Measurements from ENCODE around the gene TXNDC17.

TXNDC17 gene

DNA sequence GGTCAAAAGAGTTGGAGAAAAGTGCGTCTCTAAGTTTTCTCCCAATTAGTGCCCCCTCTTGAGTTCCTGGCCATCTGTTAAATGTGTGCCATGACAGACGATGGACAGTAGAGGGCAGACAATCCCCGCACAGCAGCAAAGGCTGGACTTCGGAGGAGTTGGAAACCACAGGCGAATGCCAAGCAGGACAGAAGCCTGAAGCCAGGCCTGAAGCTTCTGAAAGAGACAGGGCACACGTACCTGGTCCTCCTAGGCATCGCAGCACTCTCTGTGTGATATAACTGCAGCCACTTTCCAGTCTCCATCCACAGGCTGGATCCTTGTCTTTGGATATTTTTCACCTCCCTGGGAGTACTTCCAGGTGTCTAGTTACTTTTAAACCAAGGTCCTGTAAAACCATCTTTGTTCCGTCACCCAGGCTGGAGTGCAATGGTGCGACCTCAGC, 25.2 kb downstream of the TXNDC17 start:
- DNase-seq, result peak; percentile 42

DNA sequence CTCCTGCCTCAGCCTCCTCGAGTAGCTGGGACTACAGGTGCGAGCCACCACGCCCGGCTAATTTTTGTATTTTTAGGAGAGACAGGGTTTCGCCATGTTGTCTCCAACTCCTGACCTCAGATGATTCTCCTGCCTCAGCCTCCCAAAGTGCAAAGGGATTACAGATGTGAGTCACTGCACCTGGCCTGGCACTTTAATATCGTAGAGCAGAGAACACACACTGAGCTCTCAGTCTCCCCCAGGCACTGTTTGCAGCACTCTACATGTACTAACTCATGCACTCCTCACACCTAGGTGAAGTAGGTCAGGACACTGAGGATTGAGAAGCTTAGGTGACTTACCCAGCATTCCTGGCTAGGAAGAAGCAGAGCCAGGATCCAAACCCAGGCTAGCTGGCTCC, 25.7 kb downstream of the TXNDC17 start:
- no peak for DNase-seq

DNA sequence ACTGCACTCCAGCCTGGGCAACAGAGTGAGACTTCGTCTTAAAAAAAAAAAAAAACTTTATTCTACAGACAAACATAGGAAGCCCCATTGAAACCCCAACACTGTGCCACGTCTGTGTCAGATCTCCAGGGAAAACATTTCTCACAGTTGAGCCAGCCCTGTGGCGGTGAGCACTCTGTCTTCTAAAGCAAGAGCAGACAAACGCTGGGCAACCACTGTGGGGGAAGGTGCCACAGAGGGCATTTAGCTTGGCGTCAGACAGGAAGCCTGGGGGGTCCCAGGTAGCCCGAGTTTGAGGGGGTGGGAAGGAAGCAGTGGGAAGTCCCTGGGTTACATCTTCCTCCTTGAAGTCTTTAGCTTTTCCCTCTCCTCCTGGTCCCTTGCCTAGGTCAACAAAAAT, 26.7 kb downstream of the TXNDC17 start:
- DNase-seq, result no peak

DNA sequence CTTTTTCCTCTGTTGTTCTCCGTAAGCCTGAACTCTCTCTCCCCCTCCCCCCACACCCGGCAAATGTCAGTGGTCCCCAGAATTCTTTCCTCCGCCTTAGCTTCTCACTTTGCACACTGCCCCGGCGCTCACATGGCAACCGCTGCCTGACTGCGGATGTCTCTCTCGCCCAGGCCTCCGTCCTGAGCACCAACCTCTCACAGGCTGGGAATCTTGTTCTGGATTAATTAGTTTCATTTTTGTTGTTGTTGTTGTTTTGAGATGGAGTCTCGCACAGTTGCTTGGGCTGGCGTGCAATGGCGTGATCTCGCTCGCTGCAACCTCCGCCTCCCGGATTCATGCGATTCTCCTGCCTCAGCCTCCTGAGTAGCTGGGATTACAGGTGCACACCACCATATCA, 27.4 kb downstream of the TXNDC17 start:
- DNase-seq, result no peak

DNA sequence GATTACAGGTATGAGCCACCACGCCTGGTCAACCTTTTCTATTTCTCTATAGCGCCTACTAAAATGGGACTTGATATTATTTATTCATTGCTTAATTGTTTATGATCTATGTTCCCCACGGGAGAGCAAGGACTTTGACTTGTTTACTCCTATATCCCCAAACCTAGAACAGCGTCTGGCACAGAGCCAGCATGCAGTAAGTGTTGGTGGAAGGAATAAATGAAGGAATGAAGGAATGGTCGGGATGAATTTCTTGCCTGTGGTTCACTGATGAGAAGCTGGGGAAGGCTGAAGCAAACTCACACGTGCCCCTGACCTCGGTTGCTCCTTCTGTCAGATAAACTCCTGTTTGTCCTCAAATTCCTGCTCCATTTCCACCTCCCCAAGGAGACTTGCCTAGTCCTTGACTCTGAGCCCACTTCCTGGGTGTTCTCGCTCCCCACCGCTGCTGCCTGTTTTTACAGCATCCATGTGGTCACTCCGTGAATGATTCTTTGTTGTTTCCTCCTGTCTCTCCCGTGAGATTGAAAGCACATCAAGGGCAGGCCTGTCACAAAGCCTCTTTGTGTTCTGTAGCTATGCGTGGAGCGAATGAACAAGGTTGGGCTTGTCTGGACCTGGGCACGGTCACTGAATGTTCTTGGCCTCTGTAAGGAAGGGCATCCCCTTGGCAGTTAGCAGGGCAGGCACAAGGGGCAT, 28.0 kb downstream of the TXNDC17 start:
- DNase-seq, result no peak

DNA sequence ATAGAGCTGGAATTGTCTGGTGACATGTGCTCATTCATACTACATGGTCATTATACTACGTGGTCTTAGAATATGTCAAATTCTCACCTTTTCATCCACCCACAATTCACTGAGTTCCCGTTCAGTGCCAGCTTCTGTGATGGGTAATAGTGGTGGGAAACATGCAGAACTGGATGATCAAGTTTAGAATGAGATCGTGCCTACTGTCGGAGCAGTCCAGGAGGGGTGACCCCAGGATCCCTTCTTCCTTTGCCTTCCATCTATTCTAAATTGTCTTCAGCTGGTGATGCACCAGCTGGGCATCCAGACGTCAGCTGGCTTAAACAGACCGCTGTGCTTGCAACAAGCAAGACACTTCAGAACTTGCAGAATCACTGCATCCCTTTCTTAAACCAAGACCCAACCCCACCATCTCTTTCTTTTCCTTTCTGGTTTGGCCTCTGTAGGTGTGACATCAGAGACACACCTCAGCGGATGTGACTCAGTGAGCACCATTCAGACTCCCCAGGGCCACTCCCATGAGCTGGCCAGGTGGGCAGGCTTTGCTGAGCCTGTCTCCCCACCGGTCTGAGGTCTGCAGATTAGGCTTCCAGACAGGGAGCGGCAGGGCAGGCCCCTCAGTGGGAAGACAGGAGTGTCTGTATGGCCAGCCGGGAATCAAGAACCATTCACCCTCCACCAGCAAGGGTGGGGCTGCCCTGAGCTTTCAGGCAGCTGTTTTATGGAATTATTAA, 28.8 kb downstream of the TXNDC17 start:
- DNase-seq, result no peak

DNA sequence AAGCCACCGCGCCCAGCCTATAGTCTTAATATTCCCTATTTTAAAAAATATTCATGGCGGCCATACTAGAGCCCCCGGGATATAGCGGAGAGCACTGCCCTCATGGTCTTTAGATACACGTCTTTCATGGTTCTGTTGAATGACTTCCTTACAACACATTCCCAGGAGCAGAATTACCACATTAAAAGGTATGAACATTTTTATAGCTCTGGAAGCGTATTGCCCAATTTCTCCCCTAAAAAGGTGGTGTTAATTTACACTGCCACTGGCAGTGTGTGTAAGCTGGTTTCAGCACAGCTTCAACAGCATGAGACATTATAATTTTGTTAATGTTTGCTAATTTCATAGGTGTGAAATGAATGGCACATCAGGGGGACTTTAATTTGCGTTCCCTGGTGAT, 29.7 kb downstream of the TXNDC17 start:
- DNase-seq, result no peak

DNA sequence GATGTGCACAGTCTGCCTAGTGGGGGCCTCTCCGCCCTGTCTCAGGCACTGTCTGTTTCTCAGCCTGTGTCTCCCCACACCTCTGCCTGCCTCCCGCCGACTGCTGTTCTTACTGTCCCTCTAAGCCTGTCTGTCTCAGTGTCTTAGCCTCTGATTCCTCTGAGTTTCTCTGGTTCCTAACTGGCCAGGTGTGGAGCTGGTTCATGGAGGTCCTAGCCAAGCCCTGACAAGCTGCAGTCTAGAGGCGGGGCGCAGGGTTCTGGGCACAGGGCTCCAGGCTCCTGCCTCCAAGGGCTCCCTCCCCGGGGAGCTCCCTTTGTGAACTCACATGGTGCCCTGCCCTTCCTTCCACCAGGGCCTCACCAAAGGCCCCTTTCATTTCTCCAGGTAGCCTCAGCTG, 30.1 kb downstream of the TXNDC17 start:
- no peak for DNase-seq

DNA sequence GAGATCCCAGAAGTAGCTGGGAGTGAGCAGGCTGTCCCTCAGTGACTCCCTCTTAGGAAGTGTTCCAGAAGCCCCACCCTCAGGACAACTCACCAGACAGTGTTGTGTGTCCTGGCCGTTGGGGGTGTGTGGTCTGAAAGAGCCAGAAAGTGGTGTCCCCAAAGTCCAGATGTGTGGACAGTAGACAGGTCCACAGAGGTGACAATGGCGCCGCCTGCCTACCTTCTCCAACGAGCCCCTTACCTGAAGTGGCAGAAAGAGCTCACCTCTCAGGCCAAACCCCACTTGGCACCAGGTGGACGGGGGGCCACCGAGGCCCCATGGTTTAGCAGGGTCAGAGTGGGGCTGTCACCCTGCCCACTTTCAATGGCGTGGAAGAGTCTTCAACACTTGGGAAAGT, 30.6 kb downstream of the TXNDC17 start:
- no peak for DNase-seq

DNA sequence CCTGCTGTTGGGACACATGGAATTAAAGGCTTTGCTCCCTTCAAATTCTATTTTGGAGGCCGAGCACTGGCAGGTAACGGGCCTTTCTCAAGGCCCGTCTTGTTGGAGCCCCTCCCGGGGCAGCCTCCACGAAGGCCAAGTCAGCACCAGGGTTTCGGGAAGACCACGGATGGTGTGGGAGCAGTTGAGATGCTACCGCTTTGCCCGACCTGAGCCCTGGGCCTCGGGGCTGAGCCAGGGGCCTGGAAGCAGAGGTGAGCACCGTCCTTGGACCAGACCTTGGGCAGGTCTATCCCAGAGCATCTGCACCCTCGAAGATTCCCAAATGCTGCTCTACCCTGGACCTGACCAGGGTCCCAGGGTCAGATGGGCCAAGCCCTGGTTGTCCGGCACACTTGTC, 33.7 kb downstream of the TXNDC17 start:
- DNase-seq, result no peak

DNA sequence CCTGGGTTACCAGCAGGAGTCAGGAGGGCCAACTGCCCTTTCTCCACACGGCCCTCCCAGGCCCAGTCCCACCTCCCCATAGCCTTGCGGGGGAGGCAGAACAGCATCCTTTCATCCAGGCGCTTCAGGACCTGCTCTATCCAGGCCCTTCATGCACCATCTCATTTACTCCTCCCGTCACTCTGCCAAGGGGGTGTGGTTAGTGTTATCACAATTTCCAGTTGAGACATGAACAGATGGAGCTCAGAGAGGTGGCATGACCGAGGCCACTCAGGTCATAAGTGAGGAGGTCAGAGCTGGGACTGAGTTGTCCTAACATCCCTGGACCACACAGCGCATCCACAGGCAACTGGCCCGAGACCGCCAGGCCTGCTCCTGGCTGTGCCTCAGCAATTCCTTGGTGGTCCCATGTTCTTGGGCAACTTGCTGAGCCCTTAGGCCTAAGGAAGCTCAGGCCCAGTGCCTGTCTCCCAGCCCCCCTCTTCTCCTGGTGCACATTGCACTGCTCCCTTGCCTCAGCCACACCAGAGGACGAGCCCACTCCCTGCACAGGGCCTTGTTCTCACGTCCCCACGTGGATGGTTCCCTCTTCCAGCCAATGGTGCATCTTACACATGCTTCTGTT, 34.5 kb downstream of the TXNDC17 start:
- no peak for DNase-seq

DNA sequence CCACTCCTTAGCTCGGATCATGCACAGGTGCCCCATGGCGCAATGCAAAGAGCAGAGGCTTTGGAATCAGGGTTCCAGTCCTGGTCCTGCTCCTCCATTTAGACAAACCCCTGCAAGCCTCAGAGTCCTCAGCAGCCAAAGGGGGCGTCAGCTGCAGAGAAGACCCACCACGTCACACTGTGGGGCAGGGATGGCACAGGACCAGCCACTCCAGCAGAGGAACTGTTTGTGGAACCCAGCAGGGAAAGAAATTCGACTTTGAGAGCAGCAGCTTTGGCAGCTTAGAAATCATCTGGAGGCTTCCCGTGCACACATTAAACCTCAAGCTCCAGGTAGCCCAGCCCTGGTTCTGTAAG, 35.9 kb downstream of the TXNDC17 start:
- DNase-seq, result no peak

DNA sequence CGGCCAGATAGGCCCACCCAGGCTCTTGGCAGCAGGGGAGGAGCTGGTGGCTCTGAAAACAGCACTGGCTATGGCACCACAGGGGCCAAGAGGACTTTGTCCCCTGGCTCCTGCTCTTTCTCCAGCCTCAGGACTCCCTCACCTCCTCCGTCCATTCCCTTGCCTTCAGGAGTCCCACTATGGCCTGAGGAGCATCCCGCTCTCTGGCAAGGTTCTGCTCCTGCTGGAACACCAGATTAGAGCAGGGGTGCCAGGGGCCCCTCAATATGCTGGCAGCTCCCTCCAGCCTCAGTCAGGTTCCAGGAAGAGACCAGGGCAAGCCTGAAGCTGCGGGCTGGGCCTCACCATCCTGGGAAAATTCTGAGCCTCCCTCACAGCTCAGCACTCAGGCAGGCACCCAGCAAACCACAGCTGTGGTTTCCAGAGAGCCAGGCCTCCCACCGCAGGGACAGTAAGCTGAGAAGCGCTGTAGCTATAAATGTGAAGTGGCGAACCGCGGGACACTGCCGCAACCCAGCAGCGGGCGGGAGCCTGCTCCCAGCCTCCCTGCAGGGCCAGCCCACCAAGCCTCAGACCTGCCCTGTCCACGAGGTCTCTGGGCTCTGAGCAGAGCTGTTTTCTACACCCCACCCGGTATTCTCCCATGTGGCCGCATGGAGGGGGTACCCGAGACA, 36.4 kb downstream of the TXNDC17 start:
- no peak for DNase-seq

DNA sequence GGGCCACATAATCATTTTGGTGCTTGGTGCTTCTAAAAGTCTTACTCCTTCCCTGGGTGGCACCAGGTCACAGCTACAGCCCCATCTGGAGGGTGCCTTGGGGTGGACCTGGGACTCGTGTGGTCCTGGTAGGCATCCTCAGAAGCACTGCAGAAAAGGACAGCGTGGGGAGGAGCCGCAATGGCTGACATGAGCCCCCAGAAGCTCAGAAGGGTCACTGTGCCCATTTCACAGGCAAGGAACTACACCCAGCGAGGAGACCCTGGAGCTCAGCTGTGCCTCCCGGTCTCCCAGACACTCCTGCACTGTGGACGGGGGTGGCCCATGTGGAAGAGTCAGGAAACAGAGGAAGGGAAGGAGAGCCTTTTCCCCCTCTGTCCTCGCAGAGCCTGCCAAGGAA, 37.1 kb downstream of the TXNDC17 start:
- DNase-seq, result no peak

DNA sequence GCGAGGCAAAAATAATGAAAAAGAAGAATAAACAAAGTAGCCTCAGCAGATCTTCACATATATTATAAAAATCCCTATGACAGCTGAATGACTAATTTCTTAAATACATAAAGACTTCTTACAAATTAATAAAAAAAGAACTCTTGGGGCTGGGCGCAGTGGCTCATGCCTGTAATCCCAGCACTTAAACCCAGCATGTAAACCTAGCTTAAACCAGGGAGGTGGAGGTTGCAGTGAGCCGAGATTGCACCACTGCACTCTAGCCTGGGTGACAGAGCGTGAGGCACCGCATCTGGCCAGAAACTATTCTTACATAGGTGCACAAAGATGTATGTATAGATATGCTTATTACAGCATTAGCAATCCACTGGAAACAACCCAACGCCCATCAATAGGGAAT, 38.4 kb downstream of the TXNDC17 start:
- no peak for DNase-seq

DNA sequence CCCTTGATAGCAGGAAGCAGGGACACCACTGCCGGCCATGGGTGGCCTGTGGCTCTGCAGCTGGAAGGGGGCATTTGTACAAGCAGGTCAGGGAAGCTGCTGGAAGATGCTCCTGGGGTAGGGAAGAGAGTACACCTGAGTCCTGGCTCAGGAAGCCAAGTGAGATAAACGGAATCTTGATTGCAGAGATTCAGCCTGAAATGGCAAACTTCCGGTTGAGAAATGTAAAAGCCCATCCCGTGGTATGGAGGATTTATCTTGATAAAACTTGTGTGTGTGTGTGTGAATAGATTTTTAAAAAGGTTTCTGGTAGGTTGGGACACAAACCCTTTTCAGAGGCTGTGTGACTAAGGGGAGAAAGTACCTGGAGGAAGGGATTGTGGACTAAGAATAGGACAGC, 40.3 kb downstream of the TXNDC17 start:
- DNase-seq, result no peak

DNA sequence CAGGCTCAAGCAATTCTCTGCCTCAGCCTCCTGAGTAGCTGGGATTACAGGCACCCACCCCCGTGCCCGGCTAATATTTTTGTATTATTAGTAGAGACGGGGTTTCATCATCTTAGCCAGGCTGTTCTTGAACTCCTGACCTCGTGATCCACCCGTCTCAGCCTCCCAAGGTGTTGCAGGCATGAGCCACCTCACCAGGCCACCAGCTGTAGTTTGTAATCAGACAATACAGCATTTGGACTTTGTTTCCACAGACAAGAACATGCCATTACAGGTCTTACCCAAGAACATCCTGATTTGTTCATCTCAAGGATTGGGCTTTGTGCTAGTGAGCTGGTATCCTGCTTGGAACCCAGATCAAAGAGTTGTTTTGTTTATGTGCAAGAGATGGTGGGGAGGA, 40.8 kb downstream of the TXNDC17 start:
- DNase-seq, result no peak

DNA sequence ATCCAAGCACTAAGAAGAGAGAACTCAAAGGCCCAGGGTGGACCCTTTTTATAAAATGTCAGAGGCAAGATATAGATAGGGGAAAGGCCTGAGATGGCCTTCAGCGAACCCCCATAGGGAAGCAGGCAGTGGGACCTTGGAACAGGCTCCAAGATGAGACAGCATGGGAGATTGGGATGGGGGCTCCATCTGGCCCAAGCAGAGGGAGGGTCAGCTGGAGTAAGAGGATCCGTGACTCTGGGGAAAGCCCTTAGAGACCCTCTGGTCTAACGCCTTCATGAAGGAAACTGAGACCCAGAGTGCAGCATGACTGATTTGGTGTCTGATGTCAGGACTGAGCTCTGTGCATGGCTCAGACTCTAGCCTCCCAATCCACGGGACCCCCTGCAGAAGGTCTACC, 41.5 kb downstream of the TXNDC17 start:
- no peak for DNase-seq

DNA sequence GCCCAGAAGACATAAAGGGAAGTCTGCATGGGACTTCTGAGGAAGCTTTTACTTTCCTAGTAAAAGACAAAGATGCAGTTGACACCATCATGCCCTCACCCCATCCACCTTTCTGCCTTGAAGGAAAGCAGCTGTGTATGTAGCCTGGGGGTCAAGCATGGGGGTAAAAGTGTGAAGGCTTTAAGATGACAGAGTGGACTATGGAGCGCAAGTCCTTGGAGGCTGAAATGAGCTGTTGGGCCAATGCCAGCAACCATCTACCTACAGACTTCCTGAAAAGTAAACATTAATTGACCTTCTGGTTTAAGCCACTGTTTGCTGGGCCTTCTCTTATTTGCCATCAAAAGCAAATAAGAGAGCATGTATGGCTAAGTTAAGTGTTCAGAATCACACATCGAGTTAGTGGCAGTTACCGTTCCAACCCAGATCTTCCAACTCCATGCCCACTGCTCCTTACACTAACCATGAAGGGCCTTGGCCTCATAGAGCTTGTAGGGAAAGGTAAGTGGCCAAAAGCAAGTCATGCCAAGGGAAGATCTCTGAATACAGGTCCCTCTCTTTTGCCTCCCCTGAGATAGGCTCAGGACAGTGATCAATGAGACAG, 42.3 kb downstream of the TXNDC17 start:
- DNase-seq, result no peak

DNA sequence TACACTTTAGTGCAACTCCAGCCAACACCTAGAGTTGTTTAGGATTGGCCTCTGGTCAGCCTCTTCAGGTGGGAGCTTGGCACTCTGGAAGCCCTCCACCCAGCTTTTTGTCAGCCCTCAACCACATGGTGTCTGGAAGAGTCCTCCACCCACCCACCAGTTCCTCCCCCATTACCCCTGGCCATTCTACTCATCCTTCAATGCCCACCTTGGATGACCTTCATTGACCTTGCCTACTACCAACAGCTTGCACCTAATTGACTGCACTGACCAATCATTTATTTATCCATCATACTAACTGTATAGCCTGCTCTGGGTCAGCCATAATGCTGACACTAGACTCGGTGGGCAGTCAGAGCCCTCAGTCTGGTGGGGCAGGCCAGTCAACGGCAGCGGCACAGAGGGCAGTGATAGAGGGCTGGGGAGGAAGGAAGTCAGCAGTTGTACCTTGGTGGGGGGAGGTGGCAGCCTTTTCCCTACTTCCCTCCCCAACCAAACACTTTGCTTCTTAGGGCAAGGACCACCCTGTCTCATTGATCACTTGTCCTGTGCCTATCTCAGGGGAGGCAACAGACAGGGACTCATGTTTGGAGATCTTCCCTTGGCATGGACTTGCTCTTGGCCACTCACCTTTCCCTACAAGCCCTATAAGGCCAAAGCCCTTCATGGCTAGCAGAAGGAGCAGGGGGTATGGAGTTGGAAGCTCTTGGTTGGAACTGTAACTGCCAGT, 43.0 kb downstream of the TXNDC17 start:
- no peak for DNase-seq

DNA sequence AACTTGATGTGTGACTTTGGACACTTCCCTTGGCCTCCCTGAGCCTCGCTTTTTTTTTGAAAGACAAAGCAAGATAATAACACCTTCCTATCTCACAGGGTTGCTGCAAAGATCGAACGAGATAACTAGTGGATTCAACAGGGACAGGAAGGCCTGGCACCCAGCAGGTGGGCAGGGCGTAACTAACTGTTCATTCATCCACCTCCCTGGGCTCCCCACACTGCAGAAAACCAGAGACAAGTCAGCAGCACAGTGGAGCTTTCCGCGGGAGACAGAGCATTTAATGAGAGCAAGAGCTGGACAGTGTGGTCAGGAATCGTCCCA, 43.6 kb downstream of the TXNDC17 start:
- no peak for DNase-seq

DNA sequence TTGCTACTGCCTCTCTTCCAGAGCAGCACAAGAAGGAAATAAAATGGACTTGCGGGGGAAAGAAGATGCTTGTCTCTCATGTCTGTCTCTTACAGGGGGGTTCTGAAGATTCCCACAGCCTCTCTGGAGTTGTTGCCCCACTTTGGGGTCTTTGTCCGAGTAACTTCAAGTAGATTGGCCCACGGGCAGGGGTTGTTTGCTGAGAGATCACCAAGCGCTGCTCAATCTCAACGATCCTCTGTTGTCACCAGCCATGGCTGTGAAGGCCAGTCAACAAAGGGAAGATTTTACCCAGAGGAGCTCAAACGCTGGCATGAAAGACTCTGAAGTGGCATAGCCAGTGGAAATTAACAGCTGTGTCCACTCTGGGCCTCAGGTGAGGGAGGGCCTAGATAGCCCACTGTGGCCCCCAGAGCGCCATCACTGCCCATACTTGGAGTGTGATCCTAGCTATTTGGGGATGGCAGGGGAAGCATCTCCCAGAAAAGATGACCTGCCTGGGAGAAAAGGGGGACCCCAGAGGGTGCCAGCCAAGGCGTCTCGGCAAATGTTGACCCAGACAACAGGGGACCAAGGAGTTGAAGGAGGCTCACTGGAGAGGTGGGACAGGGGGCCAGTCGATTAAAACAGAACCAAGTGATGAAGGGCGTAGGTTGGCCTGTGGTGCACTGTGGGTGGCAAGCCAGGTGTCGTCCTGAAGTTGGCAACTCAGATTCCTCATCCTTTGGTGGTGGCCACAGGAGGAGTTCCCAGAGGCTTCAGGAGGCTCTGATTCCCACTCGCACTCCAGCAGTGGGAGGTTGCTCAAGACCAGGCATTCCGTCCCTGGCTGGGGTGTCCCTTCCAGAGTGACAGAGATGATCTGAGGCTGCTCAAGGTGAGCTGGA, 44.3 kb downstream of the TXNDC17 start:
- DNase-seq, result no peak
